SJSA1 (cell line): ENCODE data around the gene KRTAP10-12. TPM values are rescaled to one million over a fixed set of nuclear protein-coding genes. Genes with fewer than 3 reads are reported as not detected.

ENCODE experiments used
- DNase-seq, 2 experiments: peaks; one replicate each; pipeline ENCODE4 v3.0.0-alpha.2; 2015 to 2020; ENCODE audit warnings: low spot score in 2 of 2, low read depth in 1 of 2
- H3K27ac ChIP-seq: fragments of 250-450 bp; sonication (Bioruptor Pico); 2 replicates; pipeline ENCODE4 v1.5.1; 2020; ENCODE audit warnings: mild to moderate bottlenecking, moderate library complexity
- H3K27me3 ChIP-seq: fragments of 250-450 bp; sonication (Bioruptor Pico); replicated peaks from 2 replicates; pipeline ENCODE4 v1.5.1; 2020; ENCODE audit warnings: mild to moderate bottlenecking, moderate library complexity
- H3K36me3 ChIP-seq: fragments of 250-450 bp; sonication (Bioruptor Pico); 2 replicates; pipeline ENCODE4 v1.5.1; 2020; ENCODE audit warnings: mild to moderate bottlenecking
- H3K4me1 ChIP-seq: fragments of 250-450 bp; sonication (Bioruptor Pico); replicated peaks from 2 replicates; pipeline ENCODE4 v1.6.1; 2021; ENCODE audit warnings: mild to moderate bottlenecking
- H3K4me3 ChIP-seq: fragments of 250-450 bp; sonication (Bioruptor Pico); 2 replicates; pipeline ENCODE4 v1.5.1; 2020; ENCODE audit warnings: mild to moderate bottlenecking
- H3K9me3 ChIP-seq: fragments of 250-450 bp; sonication (Bioruptor Pico); replicated peaks from 2 replicates; pipeline ENCODE4 v1.5.1; 2020; ENCODE audit warnings: mild to moderate bottlenecking
- total RNA-seq: library from RNA; depleted of rRNA; stranded (reverse); fragments of >200 nt; shearing (Covaris generic); gene quantifications from 2 replicates; pipeline ENCODE4 v1.2.3, GENCODE V29; 2014

The KRTAP10-12 gene
- total RNA-seq, 1 experiment from 2014 or later = not detected

GRCh38 chr21:44696572-44696971, 400 bp upstream of the KRTAP10-12 start:
- no peaks in the 10 kb centered on the region for H3K36me3 ChIP-seq
- H3K27me3 ChIP-seq = peaks cover 31% of the 10 kb centered on the region
- H3K4me3 ChIP-seq = no peak overlapping the region
- H3K27ac ChIP-seq = no peak overlapping the region
- no peak for DNase-seq
- H3K4me1 ChIP-seq = no peaks in the 10 kb centered on the region
- peaks cover 4% of the 10 kb centered on the region; the same call in 1 of the 2 replicates for H3K9me3 ChIP-seq

DNA sequence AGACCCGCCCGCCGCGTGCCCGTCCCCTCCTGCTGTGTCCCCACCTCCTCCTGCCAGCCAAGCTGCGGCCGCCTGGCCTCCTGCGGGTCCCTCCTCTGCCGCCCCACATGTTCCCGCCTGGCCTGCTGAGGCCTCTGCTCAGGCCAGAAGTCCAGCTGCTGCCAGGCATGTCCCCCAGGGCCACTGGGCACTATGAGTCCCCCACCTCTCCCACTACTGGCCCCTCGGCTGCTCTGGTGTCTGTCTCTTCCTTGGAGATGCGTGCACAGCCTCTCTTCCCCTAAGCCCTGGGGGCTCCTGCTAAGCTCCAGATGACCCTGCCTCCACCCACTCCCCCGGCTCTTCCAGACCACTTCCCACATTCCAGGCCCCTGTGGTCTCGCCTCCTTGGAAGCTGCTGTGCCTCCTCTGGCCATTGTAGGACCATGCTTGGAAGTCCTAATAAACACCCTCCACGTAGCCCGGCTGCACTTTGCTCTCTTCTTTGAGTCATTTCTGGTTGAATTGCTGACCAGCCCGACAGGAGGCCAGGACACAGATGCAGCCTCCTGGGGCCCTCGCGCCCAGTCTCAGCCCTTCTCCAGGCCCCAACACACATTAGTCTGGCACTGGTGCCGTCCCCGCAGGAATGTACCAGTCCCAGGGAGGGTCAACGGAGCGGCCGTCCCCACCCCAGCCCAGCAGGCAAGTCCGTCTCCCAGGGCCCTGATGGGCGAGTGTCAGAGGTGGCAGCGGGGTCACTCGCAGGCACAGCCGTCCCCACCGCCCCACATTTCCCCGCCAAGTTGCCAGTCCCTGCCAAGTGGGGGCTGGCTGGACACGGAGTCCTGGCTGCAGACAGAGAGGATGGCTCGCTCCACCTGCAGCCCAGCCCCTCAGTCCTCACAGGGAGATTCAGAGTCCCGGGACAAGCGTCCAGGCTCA, 1.1 kb downstream of the KRTAP10-12 start:
- Histone ChIP-seq H3K27ac (no peak overlapping the region), H3K36me3 (no peaks in the 10 kb centered on the region), H3K9me3 (peaks cover 4% of the 10 kb centered on the region; the same call in 1 of the 2 replicates), H3K27me3 (peaks cover 34% of the 10 kb centered on the region), H3K4me3 (no peak overlapping the region), H3K4me1 (no peaks in the 10 kb centered on the region)
- no peak for DNase-seq

- no peaks in the 10 kb centered on the region for H3K36me3 ChIP-seq
- no peak for DNase-seq
- H3K4me3 ChIP-seq = no peak overlapping the region
- no peak overlapping the region for H3K27ac ChIP-seq
- no peaks in the 10 kb centered on the region for H3K4me1 ChIP-seq
- no peaks in the 10 kb centered on the region; the same call in 1 of the 2 replicates for H3K9me3 ChIP-seq
- H3K27me3 ChIP-seq = peaks cover 42% of the 10 kb centered on the region
These were observed 2.6 kb downstream of the KRTAP10-12 start for GRCh38 chr21:44699502-44700001.

GRCh38 chr21:44700101-44701022, 3.4 kb downstream of the KRTAP10-12 start:
- H3K27me3 ChIP-seq = peaks cover 42% of the 10 kb centered on the region
- H3K4me3 ChIP-seq = no peak overlapping the region
- H3K36me3 ChIP-seq = no peaks in the 10 kb centered on the region
- no peaks in the 10 kb centered on the region for H3K4me1 ChIP-seq
- no peak for DNase-seq
- no peaks in the 10 kb centered on the region for H3K9me3 ChIP-seq
- no peak overlapping the region for H3K27ac ChIP-seq

GRCh38 chr21:44701023-44701400, 4.0 kb downstream of the KRTAP10-12 start:
- no peaks in the 10 kb centered on the region for H3K36me3 ChIP-seq
- no peak for DNase-seq
- H3K4me1 ChIP-seq = no peaks in the 10 kb centered on the region
- H3K4me3 ChIP-seq = no peak overlapping the region
- H3K9me3 ChIP-seq = no peaks in the 10 kb centered on the region
- H3K27ac ChIP-seq = no peak overlapping the region
- H3K27me3 ChIP-seq = peaks cover 42% of the 10 kb centered on the region

DNA sequence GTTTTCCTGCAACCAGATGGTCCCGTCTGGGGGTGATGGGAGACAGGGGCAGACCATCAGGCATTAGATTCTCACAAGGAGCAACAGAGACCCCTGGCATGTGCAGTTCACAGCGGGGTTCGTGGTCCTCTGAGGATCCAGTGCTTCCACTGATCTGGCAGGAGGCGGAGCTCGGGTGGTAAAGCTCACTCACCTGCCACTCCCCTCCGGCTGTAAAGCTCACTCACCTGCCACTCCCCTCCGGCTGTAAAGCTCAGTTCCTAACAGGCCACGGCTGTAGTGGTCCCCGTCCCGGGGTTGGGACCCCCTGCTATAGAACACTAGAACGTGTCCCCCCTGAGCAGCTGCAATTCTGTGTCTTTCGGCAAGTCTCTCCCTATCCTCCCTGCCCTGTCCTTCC, 4.6 kb downstream of the KRTAP10-12 start:
- no peak for DNase-seq
- Histone ChIP-seq H3K27me3 (peaks cover 42% of the 10 kb centered on the region), H3K4me3 (no peak overlapping the region), H3K4me1 (no peaks in the 10 kb centered on the region), H3K9me3 (no peaks in the 10 kb centered on the region), H3K36me3 (no peaks in the 10 kb centered on the region), H3K27ac (no peak overlapping the region)

GRCh38 chr21:44702111-44702972, 5.4 kb downstream of the KRTAP10-12 start:
- H3K27ac ChIP-seq = no peak overlapping the region
- no peak overlapping the region for H3K4me3 ChIP-seq
- no peaks in the 10 kb centered on the region for H3K9me3 ChIP-seq
- H3K27me3 ChIP-seq = peaks cover 42% of the 10 kb centered on the region
- H3K4me1 ChIP-seq = no peaks in the 10 kb centered on the region
- H3K36me3 ChIP-seq = no peaks in the 10 kb centered on the region
- DNase-seq = no peak

- Histone ChIP-seq H3K4me1 (no peaks in the 10 kb centered on the region), H3K9me3 (no peaks in the 10 kb centered on the region), H3K36me3 (no peaks in the 10 kb centered on the region), H3K27ac (no peak overlapping the region), H3K4me3 (no peak overlapping the region), H3K27me3 (peaks cover 38% of the 10 kb centered on the region)
- DNase-seq = peak; percentile 7 to 41
These were observed 6.2 kb downstream of the KRTAP10-12 start for GRCh38 chr21:44702973-44703730.

DNA sequence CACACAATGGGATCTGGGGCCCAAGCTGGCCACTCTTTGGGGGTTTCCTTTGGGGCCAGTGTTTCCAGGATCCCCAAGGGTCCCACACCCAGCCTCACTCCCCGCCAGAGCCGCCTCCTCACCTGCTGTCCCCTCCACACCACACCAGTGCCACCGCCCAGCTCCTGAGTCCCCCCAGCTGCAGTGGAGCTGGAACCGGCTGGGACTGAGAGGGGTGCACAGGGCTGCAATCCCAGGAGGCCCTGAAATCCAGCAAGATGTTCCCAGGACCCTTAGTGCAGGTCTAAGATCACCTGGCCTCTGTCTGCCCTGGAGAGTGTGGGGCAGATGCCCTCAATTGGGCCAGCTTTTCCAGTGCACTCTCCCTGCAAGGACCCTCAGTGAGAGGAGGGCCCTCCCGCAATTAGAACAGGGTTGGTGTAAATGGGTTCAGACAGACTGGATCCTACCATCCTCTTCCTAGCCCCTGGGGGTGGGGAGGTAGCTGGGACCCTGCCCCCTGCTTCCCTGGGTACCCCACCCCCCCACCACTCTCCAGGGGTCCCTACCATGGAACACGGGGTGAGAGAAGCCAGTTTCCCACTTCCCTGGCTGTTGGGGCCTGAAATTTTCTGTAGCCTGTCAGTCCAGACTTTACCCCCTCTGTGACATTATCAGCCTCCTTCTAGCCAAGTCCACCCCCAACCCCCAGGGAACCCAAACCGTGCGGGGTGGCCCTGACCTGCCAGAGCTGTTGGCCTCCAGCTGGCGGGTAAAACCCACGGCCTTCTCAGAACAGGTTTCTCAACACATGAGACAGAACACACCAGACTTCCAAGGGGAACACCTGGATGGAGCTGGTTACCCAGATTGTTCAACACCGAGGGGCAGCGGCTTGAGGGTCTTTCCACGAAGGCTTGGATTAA, 7.0 kb downstream of the KRTAP10-12 start:
- Histone ChIP-seq H3K27me3 (peaks cover 31% of the 10 kb centered on the region), H3K4me1 (no peaks in the 10 kb centered on the region), H3K4me3 (no peak overlapping the region), H3K36me3 (no peaks in the 10 kb centered on the region), H3K27ac (no peak overlapping the region), H3K9me3 (no peaks in the 10 kb centered on the region)
- DNase-seq = no peak

DNA sequence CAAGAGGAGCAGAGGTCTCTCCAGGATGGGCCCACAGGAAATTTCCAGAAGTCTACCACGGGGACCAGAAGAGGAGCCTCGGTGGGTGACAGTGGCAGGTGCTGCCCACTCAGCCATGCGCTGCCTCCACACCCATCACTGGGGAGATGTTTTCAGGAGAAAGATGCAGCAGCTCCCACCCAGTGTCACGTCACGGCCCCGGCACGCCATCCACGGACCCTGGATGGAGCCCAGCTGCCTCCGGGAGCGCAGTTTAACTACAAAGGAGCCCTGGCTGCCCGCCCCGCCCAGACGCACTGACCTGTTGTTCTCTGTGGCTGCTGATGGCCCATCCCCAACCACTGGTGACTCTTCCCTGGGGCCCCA, 7.6 kb downstream of the KRTAP10-12 start:
- Histone ChIP-seq H3K4me1 (no peaks in the 10 kb centered on the region), H3K27ac (no peak overlapping the region), H3K4me3 (no peak overlapping the region), H3K27me3 (peaks cover 35% of the 10 kb centered on the region), H3K36me3 (no peaks in the 10 kb centered on the region), H3K9me3 (no peaks in the 10 kb centered on the region)
- no peak for DNase-seq

DNA sequence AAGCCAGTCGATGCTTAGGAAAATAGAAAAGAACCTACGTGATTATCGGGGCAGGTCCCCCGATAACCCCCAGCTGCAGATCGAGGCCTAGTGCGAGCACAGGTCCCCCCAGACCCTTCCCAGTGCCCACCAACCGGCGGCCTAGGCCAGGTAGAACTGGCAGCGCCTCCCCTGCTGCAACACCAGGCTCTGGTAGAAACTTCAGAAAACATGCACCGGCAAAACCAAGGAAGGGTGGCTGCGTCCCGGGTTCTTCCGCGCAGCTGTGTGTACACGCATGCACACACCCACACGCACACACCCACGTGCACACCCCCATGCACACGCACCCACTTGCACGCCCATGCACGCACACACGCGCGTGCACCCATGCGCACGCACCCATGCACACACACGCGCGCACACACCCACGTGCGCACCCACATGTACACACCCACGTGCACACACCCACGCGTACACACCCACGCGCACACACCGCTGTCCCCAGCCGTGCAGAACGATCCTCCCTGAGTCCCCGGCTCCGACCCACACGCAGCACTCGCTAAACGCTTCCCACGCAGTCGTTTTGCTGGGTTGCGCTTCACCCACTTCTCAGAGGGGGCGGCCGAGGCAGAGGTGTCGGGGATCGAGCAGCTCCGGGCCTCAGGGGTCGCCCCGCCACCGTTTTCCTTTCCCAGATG, 9.2 kb downstream of the KRTAP10-12 start:
- H3K27ac ChIP-seq = no peak overlapping the region
- H3K4me1 ChIP-seq = no peaks in the 10 kb centered on the region
- DNase-seq = peak in 1 of 2 experiments; percentile 36
- peaks cover 35% of the 10 kb centered on the region for H3K27me3 ChIP-seq
- no peak overlapping the region for H3K4me3 ChIP-seq
- no peaks in the 10 kb centered on the region for H3K36me3 ChIP-seq
- no peaks in the 10 kb centered on the region for H3K9me3 ChIP-seq
